ENCODE data around the gene SELENON. TPM values are rescaled to one million over a fixed set of nuclear protein-coding genes. Genes with fewer than 3 reads are reported as not detected.
A peak's percentile ranks its signal among the peaks of the same experiment; 100 is the strongest.

SELENON gene
- total and polyA plus RNA-seq, 2 of the 13 experiments (the other 11 are each of a cell fraction or from before 2014, with no cell fraction given), result 3.8 to 8.0 TPM

GRCh38 chr1:25820247-25821111, 20.5 kb downstream of the SELENON start (continued):
- TF ChIP-seq KLF15 (CRISPR knock-in tag; IDR thresholded peaks at IDR 0.05; ENCODE audit: borderline replicate concordance) (no peak), SAFB2 (CRISPR knock-in tag; IDR thresholded peaks at IDR 0.05; ENCODE audit: borderline replicate concordance, low read depth) (no peak; the same call in 1 of the 2 replicates), MAFK (conservative IDR thresholded peaks at IDR 0.05 in 1 of 2, IDR thresholded peaks at IDR 0.05 in 1 of 2; ENCODE audit: low read length in 2 of 2) (no peak), SOX6 (IDR thresholded peaks at IDR 0.05) (no peak), SOX6 (CRISPR knock-in tag; IDR thresholded peaks at IDR 0.05) (no peak), ZNF616 (CRISPR knock-in tag; IDR thresholded peaks at IDR 0.05; ENCODE audit: low read depth) (no peak; the same call in 1 of the 2 replicates), BCLAF1 (IDR thresholded peaks at IDR 0.05) (no peak), ELF4 (CRISPR knock-in tag; IDR thresholded peaks at IDR 0.05; ENCODE audit: borderline replicate concordance) (0 out of 2 replicates have a peak, but pooled peaks have one; percentile 6), ZFP37 (CRISPR knock-in tag; IDR thresholded peaks at IDR 0.05; ENCODE audit: borderline replicate concordance) (no peak), ZNF768 (CRISPR knock-in tag; IDR thresholded peaks at IDR 0.05) (no peak), ZFP90 (CRISPR knock-in tag; IDR thresholded peaks at IDR 0.05; ENCODE audit: borderline replicate concordance) (no peak), MTA1 (CRISPR knock-in tag; IDR thresholded peaks at IDR 0.05; ENCODE audit: borderline replicate concordance) (no peak), HDAC2 (CRISPR knock-in tag; IDR thresholded peaks at IDR 0.05) (no peak), ATF6 (CRISPR knock-in tag; conservative IDR thresholded peaks at IDR 0.05) (no peak), KLF6 (CRISPR knock-in tag; IDR thresholded peaks at IDR 0.05) (no peak; the same call in 1 of the 2 replicates), ZNF230 (CRISPR knock-in tag; IDR thresholded peaks at IDR 0.05) (0 out of 2 replicates have a peak, but pooled peaks have one; percentile 15), ZNF234 (CRISPR knock-in tag; conservative IDR thresholded peaks at IDR 0.05) (peak; percentile 90; the same call in 1 of the 2 replicates), GATAD1 (CRISPR knock-in tag; IDR thresholded peaks at IDR 0.05) (peak; percentile 59), ZBTB10 (CRISPR knock-in tag; IDR thresholded peaks at IDR 0.05; ENCODE audit: borderline replicate concordance) (no peak), ZMYM4 (CRISPR knock-in tag; IDR thresholded peaks at IDR 0.05) (peak; percentile 9; the same call in 1 of the 2 replicates), HNRNPL (IDR thresholded peaks at IDR 0.05; ENCODE audit: low read depth, low read length) (0 out of 2 replicates have a peak, but pooled peaks have one; percentile 29), ZNF260 (CRISPR knock-in tag; IDR thresholded peaks at IDR 0.05; ENCODE audit: borderline replicate concordance, low read depth) (no peak)
